C4-2B (cell line): ENCODE measurements around the gene CLIP1.
"Not testable (repeated sequence)": the region's sequence is repeated elsewhere in the genome, so short reads cannot be mapped to it uniquely, and the experiment has no call there.

ENCODE experiments used
- CTCF ChIP-seq: fragments of 450-650 bp; conservative IDR thresholded peaks from 2 replicates; pipeline ENCODE4 v1.5.1; 2017; ENCODE audit warnings: mild to moderate bottlenecking
- ZFX ChIP-seq: fragments of 450-650 bp; IDR thresholded peaks from 2 replicates; pipeline ENCODE4 v1.6.1; 2017

GRCh38 chr12:122415665-122416064, 6.8 kb downstream of the CLIP1 start:
- not testable (repeated sequence) for TF ChIP-seq CTCF, ZFX
